HG03460 (cell line): ENCODE measurements around the gene TTYH3.

Source experiments
- ATAC-seq: cut with Tn5 transposase; IDR thresholded peaks from one replicate; pipeline ENCODE4 v1.9.1; 2021; ENCODE audit not compliant: unreplicated experiment

Gene TTYH3

DNA sequence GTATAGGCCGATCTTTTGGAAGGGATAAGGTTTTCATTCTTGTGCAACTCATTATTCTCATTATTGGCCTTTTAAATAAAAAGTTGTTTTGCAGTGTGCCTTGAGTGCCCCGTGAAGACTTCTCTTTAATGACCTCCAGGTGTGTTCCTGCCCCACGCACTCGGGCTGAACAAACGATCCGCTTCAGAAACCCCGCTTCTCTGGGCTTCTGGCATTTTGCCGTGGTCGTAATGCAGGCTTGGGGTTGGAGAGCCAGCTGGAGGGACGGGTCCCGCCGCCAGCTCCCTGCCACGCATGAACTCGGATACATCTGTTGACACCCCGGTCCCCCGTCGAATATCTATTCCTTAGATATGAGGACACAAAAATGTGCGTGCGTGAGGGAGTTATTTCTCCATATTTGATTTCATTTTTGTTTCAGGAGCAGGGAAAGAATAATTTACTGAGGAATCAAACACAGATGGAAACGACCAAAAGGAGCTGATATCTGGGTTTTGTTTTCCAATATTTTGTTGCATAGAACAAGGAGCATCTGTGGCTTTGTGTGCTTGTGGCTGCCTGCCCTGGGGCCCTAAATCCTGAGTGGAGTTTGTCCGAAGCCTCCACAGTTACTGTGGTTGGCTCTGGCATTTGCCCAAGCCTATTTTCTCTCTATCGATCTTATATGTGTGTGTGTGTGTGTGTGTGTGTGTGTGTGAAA is 17.0 kb upstream of the TTYH3 start:
- ATAC-seq: no peak

DNA sequence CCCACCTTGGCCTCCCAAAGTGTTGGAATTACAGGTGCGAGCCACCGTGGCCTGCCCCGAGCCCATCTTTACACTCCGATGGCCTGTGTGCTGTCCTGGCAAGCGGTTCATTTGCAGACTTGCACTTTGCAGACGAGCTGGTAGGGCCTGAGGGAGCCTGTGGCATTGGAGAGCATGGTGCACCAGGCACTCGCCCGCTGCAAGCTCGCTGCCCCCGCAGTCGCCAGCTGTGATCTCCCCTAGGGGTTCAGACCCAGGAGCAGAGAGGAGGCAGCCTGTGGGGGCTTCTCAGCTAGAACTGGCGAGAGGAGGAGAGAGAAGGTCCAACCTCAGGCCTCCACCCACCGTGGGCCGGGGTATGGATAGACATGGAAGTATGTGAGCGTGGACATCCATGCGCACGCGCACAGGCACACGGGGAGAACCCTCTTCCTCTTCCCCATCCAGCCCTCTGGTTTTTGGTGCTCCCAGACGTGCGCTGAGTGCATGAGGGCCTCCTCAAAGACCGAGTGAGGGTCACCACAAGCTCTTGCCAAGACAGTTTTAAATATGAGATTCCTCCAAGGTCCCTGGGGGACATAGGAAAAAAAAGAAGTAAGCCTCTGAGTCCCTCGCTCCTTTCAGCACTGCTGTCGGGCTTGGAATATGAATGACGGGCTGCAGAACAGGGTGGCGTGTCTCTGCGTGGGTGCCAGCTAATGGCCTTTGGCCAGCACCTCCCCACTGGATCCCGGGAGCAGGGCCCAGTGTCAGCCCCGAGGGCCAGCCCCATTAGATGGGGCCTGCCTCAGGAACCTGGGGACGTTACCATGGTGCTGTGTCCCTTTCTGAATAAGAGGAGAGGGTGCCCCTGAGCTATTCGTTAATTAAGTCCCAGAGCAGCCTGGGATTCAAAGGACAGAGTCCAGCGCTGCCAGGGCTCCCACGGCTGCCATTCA is 15.1 kb upstream of the TTYH3 start:
- ATAC-seq: no peak

DNA sequence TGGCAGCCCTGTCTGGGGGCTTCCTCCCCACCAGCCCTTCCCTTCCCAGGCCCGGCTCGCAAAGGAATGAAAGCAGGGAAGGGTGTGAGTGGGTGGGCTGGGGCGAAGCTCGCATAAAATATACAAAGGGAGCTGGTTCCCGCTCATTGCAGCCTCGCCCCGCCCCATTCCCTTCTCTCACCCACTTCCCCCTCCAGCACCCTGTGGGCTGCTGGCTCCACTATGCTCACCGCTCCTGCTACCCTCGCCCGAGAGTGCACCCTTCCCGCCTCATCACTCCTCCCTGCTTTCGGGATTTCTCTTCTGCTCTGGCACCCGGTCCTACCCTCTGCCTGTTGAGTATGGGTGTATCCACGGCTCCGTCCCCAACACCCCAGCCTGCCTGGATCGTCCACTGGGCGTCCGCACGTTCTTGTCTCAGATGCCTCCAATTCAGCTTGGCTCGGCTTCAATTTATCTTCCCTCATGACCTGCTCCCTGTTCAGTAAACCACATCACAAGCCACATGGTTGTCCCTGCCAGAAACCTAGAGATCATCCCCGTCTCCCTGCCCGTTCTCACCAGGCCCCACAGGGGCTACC is 14.4 kb upstream of the TTYH3 start:
- ATAC-seq: no peak

DNA sequence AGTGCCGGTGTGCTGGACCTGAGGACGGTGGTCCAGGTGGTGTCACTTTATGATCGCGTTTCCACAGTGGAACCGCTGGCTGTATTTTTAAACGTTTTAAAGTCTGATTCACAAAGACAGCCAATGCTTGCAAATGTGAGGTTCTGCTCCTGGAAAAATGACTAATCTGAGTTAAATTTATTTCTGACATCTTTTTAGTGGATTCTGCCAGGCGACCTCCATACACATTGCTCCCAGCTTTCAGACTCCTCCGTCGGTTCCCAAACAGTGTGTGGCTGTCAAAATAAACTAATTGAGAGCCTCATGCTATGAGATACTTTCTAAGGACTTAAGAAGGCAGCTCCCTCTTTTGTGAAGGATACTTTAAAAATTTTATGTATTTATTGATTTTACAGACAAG is 12.7 kb upstream of the TTYH3 start:
- no peak for ATAC-seq

DNA sequence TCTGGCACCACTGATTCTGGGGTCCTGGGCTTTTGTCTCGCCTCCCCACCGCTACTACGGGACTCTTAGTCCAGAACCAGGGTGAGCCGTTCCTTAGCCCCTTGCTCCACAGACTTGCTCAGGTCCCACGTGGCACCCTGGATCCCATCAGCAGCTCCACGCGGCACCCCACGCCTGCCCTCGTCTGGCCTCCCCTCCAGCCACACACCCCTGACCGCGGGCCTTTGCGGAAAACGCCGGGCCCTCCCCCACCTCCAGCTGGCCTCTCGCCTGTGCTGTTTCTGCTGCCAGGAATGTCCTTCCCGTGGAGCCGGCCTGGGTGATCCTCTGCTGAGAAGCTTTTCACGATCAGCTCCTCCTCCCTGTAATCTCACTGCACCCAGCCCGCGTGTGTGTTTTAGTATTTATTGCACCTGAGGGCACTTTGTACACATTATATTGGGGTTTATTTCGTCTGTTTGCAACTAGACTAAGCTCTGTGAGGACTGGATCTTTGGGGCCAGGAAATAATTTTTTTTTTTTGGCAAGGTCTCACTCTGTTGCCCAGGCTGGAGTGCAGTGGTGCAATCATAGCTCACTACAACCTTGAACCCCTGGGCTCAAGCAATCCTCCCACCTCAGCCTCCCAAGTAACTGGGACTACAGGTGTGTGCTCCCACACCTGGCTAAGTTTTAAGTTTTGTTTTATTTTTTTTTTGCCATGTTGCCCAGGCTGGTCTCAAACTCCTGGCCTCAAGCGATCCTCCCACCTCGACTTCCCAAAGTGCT is 10.5 kb upstream of the TTYH3 start:
- ATAC-seq: no peak

DNA sequence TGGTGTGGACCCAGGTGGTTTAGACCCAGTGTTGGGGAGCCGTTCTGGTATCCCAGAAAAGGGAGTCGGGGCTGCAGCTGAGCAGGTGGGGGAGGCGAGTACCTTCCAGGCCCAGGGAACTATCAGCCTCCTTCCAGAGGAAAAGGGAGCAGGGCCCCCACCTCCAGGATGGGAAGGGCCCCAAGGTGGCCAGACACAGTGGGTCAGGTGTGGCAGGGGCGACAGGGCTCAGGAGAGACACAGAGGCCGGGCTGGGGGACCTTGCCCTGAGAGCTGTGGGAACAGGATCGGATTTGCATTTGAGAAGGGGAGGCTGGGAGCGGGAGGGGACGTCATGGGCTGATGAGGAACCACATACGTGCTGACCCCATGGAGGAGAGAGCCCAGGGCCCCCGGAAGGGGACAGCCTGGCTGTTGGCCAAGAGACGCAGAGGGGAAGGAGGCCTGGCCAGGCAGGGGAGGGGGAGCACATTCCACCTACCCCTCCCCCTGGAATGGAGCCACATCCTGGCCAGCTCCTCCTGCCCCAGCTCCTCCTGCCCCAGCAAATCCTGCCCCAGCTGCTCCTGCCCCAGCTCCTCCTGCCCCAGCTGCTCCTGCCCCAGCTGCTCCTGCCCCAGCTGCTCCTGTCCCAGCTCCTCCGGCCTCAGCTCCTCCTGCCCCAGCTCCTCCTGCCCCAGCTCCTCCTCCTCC is 9.7 kb upstream of the TTYH3 start:
- ATAC-seq: no peak

DNA sequence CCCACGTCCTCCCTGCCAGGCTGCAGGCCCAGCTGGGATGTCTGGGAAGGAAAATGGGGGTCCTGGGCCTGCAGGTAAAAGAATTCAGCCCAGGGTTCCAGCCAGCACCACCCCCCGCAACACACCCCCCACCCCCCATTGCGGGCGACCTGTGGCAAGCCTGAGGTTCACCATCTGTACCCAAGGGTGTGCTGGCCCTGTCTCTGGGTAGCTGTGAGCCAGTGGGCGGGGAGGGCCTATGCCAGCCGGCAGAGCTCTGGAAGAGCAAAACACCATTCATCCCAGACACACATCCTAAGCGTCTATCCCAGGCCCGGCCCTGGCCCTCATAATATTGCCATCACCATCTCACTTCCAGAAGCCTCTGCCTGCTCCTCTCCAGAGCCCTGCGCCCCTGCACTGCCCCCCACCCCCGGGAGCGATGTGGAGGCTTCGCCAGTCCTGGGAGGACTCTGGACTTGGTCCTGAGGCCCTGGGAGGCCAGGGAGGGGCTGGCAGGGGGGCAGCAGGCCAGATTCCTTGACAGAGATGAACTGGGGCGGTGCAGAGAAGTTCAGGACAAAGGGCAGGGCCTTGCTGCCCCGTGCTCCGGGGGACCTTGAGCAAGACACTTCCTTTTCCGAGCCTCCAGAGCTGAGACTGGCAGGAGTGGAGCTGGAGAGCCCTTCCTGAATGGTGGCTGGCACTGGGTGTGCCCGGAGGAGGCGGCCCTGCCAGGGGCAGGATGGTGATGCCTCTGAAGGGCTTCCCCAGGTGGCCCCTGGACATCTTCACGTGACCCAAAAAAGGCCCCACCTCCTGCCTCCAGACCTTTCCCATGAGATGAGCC is 8.7 kb upstream of the TTYH3 start:
- no peak for ATAC-seq

DNA sequence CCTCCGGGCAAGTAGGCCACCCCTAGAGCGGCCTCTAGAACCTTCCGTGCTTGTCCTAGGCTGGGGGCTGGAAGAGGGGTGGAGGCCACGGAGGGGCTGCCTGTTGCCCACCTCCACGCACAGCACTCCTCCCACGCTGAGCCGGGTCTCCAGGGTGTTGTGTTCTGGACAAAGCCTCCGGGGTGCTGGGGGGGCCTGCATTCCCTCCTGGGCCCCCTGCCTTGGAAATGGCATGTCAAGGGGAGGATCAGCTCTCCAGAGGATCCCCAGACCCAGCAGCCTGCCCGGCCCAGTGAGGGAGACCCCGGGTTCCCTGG is 8.1 kb upstream of the TTYH3 start:
- ATAC-seq: no peak

DNA sequence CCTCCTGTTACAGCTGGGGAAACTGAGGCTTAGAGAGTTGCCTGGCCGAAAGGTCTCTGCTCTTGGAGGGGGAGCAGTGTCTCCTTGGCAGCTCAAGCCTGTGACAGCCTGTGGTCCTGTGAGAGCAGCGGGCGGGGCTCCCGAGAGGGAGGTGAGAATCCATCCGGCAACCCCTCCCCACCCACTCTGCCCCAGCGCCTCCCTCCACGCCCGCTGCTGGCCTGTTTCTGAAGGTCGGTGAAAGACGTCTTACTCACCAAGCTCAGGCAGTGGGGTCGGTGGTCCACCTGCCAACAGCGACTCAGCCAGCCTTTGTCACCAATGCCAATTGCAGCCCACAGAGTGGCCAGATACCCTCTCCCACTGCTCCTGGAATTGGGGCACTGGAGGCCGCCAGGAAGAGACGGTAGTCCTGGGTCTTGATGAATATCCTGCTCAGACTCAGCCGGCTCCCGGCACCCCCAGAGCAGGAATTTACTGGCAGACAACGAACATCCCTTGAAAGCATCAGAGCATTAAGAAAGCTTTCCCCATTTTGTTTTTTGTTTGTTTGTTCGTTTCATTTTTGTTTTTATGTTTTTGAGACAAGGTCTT is 7.4 kb upstream of the TTYH3 start:
- ATAC-seq: no peak

DNA sequence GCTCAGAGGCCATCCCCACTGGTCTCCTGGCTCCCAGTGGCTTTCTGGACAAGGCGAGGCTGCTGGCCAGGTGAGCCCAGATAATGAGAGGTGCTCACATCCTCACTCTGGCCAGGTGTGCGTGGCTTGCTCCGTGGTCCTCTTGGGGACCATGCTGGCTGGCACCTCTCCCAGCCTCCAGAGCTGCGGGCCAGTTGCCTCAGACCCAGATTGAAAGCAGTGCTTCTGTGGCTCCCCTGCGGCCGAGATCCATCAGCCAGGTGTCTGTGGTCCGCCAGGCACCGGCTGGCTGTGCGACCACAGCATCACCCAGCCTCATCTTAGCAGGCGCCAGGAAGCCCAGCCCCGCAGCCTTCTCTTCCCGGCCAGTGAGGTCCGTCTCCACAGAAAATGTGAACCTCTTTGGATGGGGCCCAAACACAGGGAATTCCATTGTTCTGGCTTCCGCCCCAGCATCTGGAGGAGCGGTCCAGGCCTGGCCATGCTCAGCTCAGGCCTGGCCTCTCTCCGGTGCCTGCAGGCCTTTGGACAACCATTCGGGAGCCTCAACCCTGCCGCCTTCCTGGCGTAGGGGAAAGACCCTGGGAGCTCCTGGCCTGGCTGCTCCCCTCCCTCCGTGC is 5.2 kb upstream of the TTYH3 start:
- no peak for ATAC-seq

DNA sequence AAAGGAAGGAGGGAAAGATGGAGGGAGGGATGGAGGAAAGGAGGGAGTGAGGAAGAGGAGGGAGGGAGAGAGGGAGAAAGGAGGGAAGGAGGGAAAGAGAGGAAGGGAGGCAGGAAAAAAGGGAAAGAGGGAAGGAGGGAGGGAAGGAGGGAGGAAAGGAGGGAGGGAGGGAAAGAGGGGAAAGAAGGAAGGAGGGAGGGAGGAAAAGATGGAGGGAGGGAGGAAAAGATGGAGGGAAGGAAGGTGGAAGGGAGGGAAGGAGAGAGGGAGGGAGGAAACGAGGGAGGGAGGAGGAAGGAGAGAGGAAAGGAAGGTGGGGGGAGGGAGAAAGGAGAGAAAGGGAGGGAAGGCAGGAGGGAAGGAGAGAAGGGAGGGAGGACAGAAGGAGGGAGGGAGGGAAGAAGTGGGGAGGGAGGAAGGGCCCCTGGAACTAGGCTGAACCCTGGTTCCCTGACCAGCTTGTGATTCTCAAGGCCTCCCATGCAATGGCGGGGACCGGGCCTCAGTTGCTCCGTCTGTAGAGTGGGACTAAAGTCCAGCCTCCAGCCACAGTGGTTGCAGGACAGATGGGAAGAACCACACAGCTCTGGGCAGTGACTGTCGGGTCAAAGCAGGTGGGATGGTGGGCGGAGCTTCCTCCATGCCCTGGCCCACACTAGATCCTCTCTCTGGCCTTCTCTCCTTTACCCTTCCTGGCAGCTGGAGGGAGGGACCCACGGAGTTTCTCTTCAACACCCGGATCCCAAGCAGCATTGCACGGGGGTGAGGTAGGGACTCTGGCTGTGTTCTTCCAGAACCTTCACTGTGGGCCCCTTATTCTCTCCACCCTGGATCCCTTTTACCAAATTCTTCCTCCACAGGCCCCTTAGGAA is 4.3 kb upstream of the TTYH3 start:
- no peak for ATAC-seq

DNA sequence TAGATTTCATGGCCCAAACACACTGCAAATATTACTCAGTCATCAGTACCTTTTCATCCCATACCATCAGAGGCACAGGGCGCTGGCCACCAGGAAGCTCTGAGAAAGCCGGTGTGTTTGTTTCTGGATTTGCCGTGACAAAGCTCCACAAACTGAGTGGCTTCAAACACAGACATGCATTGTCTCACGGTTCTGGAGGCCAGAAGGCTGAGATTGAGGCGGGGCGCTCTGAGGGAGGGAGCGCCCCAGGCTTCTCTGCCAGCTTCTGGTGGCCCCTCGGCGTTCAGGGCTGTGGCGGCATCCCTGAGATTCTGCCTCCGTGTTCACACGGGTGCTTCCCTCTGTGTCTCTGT is 3.7 kb upstream of the TTYH3 start:
- no peak for ATAC-seq

DNA sequence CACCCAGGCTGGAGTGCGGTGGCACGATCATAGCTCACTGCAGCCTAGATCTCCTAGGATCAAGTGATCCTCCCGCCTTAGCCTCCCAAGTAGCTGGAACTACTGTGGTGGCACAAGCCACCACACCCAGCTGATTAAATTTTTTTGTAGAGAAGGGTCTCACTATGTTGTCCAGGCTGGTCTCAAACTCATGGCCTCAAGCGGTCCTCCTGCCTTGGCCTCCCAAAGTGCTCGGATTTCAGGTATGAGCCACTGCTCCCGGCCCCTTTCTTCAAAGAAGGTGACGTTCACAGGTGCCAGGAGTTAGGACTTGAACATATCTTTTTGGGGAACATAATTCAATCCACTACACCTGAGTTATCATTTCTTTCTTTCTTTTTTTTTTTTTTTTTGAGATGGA is 2.9 kb upstream of the TTYH3 start:
- ATAC-seq: no peak

DNA sequence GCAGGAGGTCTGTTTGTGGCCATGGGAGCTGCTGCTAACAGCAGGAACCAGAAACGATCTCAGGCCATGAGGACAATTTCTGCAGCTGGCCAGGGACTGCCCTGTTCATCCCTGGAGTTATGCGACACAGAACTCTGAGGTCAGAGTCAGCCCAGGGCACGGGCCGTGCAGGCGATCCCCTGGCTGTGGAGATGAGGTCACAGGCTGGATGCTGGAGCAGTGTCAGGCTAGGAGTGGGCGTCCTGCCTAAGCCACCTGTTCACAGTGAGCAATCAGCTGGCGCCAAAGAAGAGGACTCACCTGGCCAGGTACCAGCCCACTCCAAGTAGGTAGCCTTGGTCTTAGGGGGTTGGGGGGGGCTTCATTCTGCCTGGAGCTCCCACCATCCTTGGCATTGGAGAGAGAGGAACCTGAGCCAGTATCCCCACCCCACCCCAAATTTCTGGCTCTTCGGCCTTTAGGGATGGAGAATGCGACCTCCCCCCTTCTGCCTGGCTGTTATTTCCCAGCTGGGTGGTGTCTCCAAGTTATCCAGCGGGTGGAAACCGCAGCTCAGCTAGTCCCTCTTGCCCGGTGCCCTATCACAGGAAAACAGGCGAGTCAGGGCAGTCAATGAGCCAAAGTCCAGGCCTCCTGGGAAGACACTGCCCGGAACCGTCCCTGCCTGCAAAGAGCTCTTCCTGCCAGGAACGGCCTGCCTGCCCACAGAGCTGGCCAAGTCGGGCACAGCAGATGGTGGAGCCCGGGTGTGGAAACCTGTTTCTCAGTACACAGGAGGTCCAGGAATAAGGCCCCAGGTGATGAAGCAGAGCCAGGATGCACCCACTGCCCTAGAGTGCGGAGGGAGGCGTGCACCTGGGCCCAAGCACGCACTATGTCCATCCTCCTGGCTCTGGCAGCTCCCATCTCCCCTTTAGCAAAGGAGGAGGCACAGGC is 1.8 kb upstream of the TTYH3 start:
- no peak for ATAC-seq

DNA sequence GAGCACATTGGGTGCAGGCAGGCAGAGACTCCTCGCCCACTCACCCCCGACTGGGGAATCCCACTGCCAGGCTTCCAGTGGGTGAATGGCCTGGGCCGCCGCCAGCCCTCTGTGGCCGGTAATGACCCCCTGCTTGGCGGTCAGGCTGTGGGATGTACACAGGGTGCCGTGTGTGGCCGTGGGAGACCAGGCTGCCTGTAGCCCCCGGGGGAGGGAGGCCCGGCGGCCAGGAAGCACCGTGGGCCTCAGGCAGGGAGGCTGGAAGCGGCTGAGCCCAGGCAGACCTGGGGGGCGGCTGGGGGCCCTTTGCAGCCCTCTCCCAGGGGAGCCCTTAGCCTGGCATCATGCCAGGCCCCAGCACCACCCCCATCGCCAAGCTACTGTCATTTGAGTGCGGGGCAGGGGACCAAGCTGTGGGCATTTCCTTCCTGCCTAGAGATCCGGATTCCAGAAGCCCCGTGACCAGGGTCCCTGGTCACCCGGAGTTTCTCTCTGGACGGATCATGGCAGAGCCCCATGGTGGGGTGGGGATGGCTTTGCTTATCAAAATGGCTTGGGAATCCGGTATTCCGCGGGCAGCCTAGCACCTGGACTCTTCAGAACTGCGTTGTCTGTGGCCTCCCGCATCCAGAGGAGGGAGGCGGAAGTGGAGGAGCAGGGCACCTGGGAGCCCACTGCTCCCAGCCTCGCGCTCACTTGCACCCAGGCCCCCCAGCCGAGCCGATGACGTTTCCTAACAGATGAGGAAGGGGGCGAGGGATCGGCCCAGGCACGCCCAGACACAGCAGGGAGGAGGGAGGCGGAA is 1.1 kb downstream of the TTYH3 start:
- ATAC-seq: no peak

DNA sequence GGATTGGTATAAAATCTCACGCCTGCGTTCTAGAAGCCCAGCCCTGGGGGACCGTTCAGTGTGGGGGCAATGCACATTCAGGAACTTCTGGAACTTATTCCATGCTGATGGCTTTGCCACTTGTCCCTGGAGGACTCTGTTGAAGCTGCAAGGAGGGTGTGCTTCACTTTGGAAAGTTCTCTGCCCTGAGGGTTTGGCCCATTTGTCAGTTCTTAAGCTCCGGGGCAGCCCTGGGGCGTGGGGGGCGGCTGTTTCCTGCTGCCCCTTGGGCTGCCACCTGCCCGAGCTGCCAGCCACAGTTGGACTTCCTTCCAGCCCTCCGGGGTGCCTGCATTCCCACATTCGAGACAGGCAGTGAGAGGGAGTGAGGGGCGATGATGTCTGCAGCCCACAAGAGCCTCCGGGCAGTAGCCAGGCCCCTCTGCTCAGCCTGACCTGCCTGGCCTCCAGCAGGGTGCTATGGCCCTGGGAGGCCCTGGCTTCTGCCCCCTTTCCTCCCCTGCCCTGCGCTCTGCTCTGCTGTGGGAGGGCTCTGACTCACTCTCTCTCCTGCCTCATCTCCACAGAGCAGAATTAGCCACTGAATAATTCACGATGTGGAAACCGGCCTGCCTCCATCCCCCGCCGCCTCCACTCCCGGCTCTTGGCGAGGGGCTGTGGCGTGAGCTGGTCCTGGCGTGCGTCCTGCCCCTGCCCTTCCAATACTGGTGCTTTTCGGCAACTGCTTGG is 1.9 kb downstream of the TTYH3 start:
- no peak for ATAC-seq
